ENCODE measurements around the gene MCCC2.

DNA sequence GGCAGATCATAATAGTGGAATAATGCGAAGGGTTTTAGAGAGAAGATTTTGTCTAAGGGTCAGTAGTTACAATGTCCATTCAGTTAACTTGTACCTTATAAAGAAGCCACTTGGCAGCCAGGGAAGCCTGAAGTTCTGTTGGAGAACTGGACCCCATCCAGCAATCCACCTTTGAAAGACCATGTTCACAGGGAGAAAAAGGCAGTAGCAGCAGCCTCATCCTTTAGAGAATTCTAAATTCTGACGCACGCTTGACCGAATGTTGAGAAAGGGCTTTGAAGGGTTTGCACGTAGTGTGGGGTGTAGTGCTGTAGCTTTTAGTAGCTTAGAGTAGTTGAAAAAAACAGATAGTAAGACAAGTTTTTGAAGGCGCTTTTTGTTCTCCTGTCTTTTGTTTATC lies 42.8 kb downstream of the MCCC2 start:
- no peak for TF ChIP-seq SAP30 (IDR thresholded peaks at IDR 0.05; ENCODE audit: insufficient read depth, insufficient replicate concordance, low read length)
- TF ChIP-seq, protein P1, sequence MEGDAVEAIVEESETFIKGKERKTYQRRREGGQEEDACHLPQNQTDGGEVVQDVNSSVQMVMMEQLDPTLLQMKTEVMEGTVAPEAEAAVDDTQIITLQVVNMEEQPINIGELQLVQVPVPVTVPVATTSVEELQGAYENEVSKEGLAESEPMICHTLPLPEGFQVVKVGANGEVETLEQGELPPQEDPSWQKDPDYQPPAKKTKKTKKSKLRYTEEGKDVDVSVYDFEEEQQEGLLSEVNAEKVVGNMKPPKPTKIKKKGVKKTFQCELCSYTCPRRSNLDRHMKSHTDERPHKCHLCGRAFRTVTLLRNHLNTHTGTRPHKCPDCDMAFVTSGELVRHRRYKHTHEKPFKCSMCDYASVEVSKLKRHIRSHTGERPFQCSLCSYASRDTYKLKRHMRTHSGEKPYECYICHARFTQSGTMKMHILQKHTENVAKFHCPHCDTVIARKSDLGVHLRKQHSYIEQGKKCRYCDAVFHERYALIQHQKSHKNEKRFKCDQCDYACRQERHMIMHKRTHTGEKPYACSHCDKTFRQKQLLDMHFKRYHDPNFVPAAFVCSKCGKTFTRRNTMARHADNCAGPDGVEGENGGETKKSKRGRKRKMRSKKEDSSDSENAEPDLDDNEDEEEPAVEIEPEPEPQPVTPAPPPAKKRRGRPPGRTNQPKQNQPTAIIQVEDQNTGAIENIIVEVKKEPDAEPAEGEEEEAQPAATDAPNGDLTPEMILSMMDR (IDR thresholded peaks at IDR 0.05; ENCODE audit: control extremely low read depth in 1 of 3, insufficient read depth in 1 of 3, low read depth in 1 of 3, low read length in 3 of 3), result no peak
- TF ChIP-seq EP300 (IDR thresholded peaks at IDR 0.05; ENCODE audit: borderline replicate concordance in 1 of 2, low read depth in 2 of 2, low read length in 2 of 2), result no peak
- no peak for TF ChIP-seq SIX5 (IDR thresholded peaks at IDR 0.05; ENCODE audit: low read depth, low read length)
- TF ChIP-seq YY1 (IDR thresholded peaks at IDR 0.05; ENCODE audit: low read depth, low read length), result no peak
- no peak for TF ChIP-seq TEAD4 (IDR thresholded peaks at IDR 0.05; ENCODE audit: low read depth, low read length)
- TF ChIP-seq, protein P2, sequence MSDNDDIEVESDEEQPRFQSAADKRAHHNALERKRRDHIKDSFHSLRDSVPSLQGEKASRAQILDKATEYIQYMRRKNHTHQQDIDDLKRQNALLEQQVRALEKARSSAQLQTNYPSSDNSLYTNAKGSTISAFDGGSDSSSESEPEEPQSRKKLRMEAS (IDR thresholded peaks at IDR 0.05), result no peak
- no peak for TF ChIP-seq POLR2A (IDR thresholded peaks at IDR 0.05; ENCODE audit: control extremely low read depth in 1 of 2, low read depth in 2 of 2, low read length in 2 of 2)
- no peak for TF ChIP-seq SP2 (IDR thresholded peaks at IDR 0.05; ENCODE audit: low read length)
- TF ChIP-seq SIN3A (conservative IDR thresholded peaks at IDR 0.05 in 1 of 2, IDR thresholded peaks at IDR 0.05 in 1 of 2; ENCODE audit: low read depth in 1 of 2, low read length in 2 of 2), result no peak

All from H1 (cell line).